ENCODE results near the gene PI4KB. TPM values are rescaled to one million over a fixed set of nuclear protein-coding genes. Genes with fewer than 3 reads are reported as not detected.

Gene PI4KB
- total RNA-seq, 1 experiment from 2014 or later, result 45.1 TPM

DNA sequence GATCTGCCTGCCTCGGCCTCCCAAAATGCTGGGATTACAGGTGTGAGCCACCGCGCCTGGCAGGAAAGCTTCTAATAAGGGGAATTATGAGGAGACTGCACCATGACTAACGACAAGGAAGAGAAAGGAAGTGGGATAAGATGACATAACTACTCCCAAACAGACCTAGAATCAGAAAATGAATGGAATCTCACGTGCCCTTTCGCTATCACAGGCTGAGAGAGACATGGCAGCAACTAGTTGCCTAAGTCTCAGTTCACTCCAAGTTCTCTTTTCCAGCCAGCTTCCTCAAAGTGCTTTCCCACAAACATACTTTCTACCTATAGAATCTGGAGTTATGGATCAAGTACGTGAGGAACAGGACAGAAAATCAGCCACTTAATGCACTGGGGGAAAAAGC is 2.0 kb downstream of the PI4KB start:
- no peaks in the 10 kb centered on the region for H3K27me3 ChIP-seq (ENCODE audit: insufficient read depth, low read length)
- no peak overlapping the region for H2AFZ ChIP-seq (ENCODE audit: low read depth, low read length, poor library complexity, severe bottlenecking)
- no peak overlapping the region for H3K4me3 ChIP-seq (replicated peaks in 1 of 2; ENCODE audit: low read depth in 1 of 2, low read length in 2 of 2)
- RAD21 ChIA-PET (ENCODE audit: low non-redundant PET in 1 of 2, low total read pairs in 2 of 2, uncharacterized antibody in 2 of 2, unreplicated experiment in 2 of 2), result no interaction called here
- POLR2A ChIA-PET, result no interaction called here
- H3K9me3 ChIP-seq (ENCODE audit: control insufficient read depth in 1 of 2, insufficient read depth in 1 of 2, low read depth in 1 of 2, low read length in 2 of 2), result no peaks in the 10 kb centered on the region
- H4K20me1 ChIP-seq (ENCODE audit: insufficient read depth), result no peaks in the 10 kb centered on the region
- H3K9me2 ChIP-seq (ENCODE audit: insufficient read depth), result no peaks in the 10 kb centered on the region
- intact Hi-C loops (cut with micrococcal nuclease), result loop anchor here (5.0 kb wide), 1 partner anchor 128 kb away; the partner anchor contains the start of gene PIP5K1A
- H3K4me2 ChIP-seq (ENCODE audit: low read length), result no peak overlapping the region
- H3K9ac ChIP-seq (ENCODE audit: low read length), result no peak overlapping the region
- no peak for DNase-seq (ENCODE audit: low read depth, low spot score)
- TF ChIP-seq SP1 (IDR thresholded peaks at IDR 0.05; ENCODE audit: low read depth) (no peak), YY1 (IDR thresholded peaks at IDR 0.05; ENCODE audit: extremely low read depth, insufficient replicate concordance, low read depth, low read length) (no peak), JUND (IDR thresholded peaks at IDR 0.05) (no peak), FOSL1 (IDR thresholded peaks at IDR 0.05; ENCODE audit: low read depth) (no peak), ZFX (IDR thresholded peaks at IDR 0.05) (no peak), SIN3A (IDR thresholded peaks at IDR 0.05; ENCODE audit: low read depth) (no peak), EGR1 (IDR thresholded peaks at IDR 0.05; ENCODE audit: low read depth) (no peak), CEBPB (IDR thresholded peaks at IDR 0.05; ENCODE audit: low read depth) (no peak), RAD21 (IDR thresholded peaks at IDR 0.05; ENCODE audit: low read depth) (no peak), ELF1 (IDR thresholded peaks at IDR 0.05; ENCODE audit: borderline replicate concordance, low read depth) (no peak), SRF (IDR thresholded peaks at IDR 0.05; ENCODE audit: low read depth) (no peak), POLR2AphosphoS5 (IDR thresholded peaks at IDR 0.05; ENCODE audit: low read depth, low read length) (no peak), POLR2A (IDR thresholded peaks at IDR 0.05; ENCODE audit: borderline replicate concordance, extremely low read depth, insufficient read depth, insufficient read length) (no peak)
- TF ChIP-seq, protein P1, sequence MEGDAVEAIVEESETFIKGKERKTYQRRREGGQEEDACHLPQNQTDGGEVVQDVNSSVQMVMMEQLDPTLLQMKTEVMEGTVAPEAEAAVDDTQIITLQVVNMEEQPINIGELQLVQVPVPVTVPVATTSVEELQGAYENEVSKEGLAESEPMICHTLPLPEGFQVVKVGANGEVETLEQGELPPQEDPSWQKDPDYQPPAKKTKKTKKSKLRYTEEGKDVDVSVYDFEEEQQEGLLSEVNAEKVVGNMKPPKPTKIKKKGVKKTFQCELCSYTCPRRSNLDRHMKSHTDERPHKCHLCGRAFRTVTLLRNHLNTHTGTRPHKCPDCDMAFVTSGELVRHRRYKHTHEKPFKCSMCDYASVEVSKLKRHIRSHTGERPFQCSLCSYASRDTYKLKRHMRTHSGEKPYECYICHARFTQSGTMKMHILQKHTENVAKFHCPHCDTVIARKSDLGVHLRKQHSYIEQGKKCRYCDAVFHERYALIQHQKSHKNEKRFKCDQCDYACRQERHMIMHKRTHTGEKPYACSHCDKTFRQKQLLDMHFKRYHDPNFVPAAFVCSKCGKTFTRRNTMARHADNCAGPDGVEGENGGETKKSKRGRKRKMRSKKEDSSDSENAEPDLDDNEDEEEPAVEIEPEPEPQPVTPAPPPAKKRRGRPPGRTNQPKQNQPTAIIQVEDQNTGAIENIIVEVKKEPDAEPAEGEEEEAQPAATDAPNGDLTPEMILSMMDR (IDR thresholded peaks at IDR 0.05 in 2 of 3, conservative IDR thresholded peaks at IDR 0.05 in 1 of 3; ENCODE audit: borderline replicate concordance in 1 of 3, insufficient read depth in 1 of 3, low read depth in 2 of 3, low read length in 2 of 3), result no peak
- TF ChIP-seq, protein P2, sequence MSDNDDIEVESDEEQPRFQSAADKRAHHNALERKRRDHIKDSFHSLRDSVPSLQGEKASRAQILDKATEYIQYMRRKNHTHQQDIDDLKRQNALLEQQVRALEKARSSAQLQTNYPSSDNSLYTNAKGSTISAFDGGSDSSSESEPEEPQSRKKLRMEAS (IDR thresholded peaks at IDR 0.05), result no peak
- TF ChIP-seq, protein P3, sequence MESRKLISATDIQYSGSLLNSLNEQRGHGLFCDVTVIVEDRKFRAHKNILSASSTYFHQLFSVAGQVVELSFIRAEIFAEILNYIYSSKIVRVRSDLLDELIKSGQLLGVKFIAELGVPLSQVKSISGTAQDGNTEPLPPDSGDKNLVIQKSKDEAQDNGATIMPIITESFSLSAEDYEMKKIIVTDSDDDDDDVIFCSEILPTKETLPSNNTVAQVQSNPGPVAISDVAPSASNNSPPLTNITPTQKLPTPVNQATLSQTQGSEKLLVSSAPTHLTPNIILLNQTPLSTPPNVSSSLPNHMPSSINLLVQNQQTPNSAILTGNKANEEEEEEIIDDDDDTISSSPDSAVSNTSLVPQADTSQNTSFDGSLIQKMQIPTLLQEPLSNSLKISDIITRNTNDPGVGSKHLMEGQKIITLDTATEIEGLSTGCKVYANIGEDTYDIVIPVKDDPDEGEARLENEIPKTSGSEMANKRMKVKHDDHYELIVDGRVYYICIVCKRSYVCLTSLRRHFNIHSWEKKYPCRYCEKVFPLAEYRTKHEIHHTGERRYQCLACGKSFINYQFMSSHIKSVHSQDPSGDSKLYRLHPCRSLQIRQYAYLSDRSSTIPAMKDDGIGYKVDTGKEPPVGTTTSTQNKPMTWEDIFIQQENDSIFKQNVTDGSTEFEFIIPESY (IDR thresholded peaks at IDR 0.05; ENCODE audit: extremely low read depth, insufficient replicate concordance, low read length), result no peak
- TF ChIP-seq, protein P4, sequence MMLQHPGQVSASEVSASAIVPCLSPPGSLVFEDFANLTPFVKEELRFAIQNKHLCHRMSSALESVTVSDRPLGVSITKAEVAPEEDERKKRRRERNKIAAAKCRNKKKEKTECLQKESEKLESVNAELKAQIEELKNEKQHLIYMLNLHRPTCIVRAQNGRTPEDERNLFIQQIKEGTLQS (IDR thresholded peaks at IDR 0.05), result no peak
- TF ChIP-seq, protein P5, sequence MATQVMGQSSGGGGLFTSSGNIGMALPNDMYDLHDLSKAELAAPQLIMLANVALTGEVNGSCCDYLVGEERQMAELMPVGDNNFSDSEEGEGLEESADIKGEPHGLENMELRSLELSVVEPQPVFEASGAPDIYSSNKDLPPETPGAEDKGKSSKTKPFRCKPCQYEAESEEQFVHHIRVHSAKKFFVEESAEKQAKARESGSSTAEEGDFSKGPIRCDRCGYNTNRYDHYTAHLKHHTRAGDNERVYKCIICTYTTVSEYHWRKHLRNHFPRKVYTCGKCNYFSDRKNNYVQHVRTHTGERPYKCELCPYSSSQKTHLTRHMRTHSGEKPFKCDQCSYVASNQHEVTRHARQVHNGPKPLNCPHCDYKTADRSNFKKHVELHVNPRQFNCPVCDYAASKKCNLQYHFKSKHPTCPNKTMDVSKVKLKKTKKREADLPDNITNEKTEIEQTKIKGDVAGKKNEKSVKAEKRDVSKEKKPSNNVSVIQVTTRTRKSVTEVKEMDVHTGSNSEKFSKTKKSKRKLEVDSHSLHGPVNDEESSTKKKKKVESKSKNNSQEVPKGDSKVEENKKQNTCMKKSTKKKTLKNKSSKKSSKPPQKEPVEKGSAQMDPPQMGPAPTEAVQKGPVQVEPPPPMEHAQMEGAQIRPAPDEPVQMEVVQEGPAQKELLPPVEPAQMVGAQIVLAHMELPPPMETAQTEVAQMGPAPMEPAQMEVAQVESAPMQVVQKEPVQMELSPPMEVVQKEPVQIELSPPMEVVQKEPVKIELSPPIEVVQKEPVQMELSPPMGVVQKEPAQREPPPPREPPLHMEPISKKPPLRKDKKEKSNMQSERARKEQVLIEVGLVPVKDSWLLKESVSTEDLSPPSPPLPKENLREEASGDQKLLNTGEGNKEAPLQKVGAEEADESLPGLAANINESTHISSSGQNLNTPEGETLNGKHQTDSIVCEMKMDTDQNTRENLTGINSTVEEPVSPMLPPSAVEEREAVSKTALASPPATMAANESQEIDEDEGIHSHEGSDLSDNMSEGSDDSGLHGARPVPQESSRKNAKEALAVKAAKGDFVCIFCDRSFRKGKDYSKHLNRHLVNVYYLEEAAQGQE (IDR thresholded peaks at IDR 0.05; ENCODE audit: low read depth), result no peak
- peaks cover 14% of the 10 kb centered on the region for H3K79me2 ChIP-seq (ENCODE audit: insufficient read depth, low read length)
- no TSS peak for BruUV-seq (replicated peaks)
- H3K27ac ChIP-seq (ENCODE audit: low read depth, low read length), result no peak overlapping the region
- CTCF ChIA-PET, result interaction anchor here (1.1 kb wide), 2 partner anchors 15 to 24 kb away, joined by 4 to 6 read pairs; no protein-coding TSS in a partner anchor
- H3K4me1 ChIP-seq (ENCODE audit: control insufficient read depth in 1 of 2, insufficient read depth in 2 of 2, low read length in 2 of 2), result peaks cover 12 to 24% of the 10 kb centered on the region in 2 experiments
- peaks cover 0 to 2% of the 10 kb centered on the region in 2 experiments; a peak in 1 of 4 replicates for H3K36me3 ChIP-seq (ENCODE audit: control insufficient read depth in 1 of 2, insufficient read depth in 2 of 2, low read length in 2 of 2)
- no peak for ATAC-seq

Measured in HCT116 (cell line).